BE2C (cell line): ENCODE results near the gene MAP7D3.
A peak's percentile ranks its signal among the peaks of the same experiment; 100 is the strongest.

Experiments
- DNase-seq: peaks from one replicate; pipeline ENCODE4 v3.0.0-alpha.2; 2020
- H3K27me3 ChIP-seq: fragments of 250-450 bp; sonication (Bioruptor Pico); 2 replicates; pipeline ENCODE4 v1.5.1; 2020; ENCODE audit warnings: mild to moderate bottlenecking
- H3K36me3 ChIP-seq: fragments of 250-450 bp; sonication (Bioruptor Pico); 2 replicates; pipeline ENCODE4 v1.5.1; 2020; ENCODE audit warnings: mild to moderate bottlenecking
- H3K4me1 ChIP-seq: fragments of 250-450 bp; sonication (Bioruptor Pico); 2 replicates; pipeline ENCODE4 v1.5.1; 2020
- H3K4me3 ChIP-seq: 2 replicates; pipeline ENCODE4 v1.5.1; 2011; ENCODE audit warnings: low read depth, low read length
- H3K9me3 ChIP-seq: fragments of 250-450 bp; sonication (Bioruptor Pico); 2 replicates; pipeline ENCODE4 v1.5.1; 2020
- CTCF ChIP-seq: IDR thresholded peaks from 2 replicates; pipeline ENCODE4 v1.5.1; 2012; ENCODE audit warnings: mild to moderate bottlenecking, low read depth, low read length

Gene MAP7D3

GRCh38 chrX:136204571-136204970 lies 46.6 kb downstream of the MAP7D3 start:
- no peak for TF ChIP-seq CTCF
- H3K27me3 ChIP-seq = no peaks in the 10 kb centered on the region

GRCh38 chrX:136203951-136204350 lies 47.2 kb downstream of the MAP7D3 start:
- Histone ChIP-seq H3K36me3 (peaks cover 5% of the 10 kb centered on the region), H3K4me1 (no peaks in the 10 kb centered on the region), H3K4me3 (no peak overlapping the region), H3K27me3 (no peaks in the 10 kb centered on the region), H3K9me3 (no peaks in the 10 kb centered on the region)
- TF ChIP-seq CTCF = no peak
- DNase-seq = no peak

More at GRCh38 chrX:136204571-136204970, 46.6 kb downstream of the MAP7D3 start:
- Histone ChIP-seq H3K4me1 (no peaks in the 10 kb centered on the region), H3K4me3 (no peak overlapping the region), H3K36me3 (peaks cover 5% of the 10 kb centered on the region), H3K9me3 (no peaks in the 10 kb centered on the region)
- DNase-seq = no peak

GRCh38 chrX:136203438-136203837 lies 47.8 kb downstream of the MAP7D3 start:
- H3K36me3 ChIP-seq = peaks cover 5% of the 10 kb centered on the region
- H3K4me3 ChIP-seq = no peak overlapping the region
- DNase-seq = no peak
- no peaks in the 10 kb centered on the region for H3K9me3 ChIP-seq
- no peak for TF ChIP-seq CTCF
- H3K27me3 ChIP-seq = no peaks in the 10 kb centered on the region
- H3K4me1 ChIP-seq = no peaks in the 10 kb centered on the region

GRCh38 chrX:136202889-136203288 lies 48.3 kb downstream of the MAP7D3 start:
- H3K4me3 ChIP-seq = no peak overlapping the region

GRCh38 chrX:136201601-136202000 lies 49.6 kb downstream of the MAP7D3 start:
- Histone ChIP-seq H3K9me3 (no peaks in the 10 kb centered on the region), H3K36me3 (no peaks in the 10 kb centered on the region), H3K27me3 (no peaks in the 10 kb centered on the region), H3K4me1 (no peaks in the 10 kb centered on the region), H3K4me3 (no peak overlapping the region)
- no peak for TF ChIP-seq CTCF
- DNase-seq = no peak

More at GRCh38 chrX:136202889-136203288, 48.3 kb downstream of the MAP7D3 start:
- Histone ChIP-seq H3K36me3 (peaks cover under 1% of the 10 kb centered on the region), H3K27me3 (no peaks in the 10 kb centered on the region), H3K9me3 (no peaks in the 10 kb centered on the region), H3K4me1 (no peaks in the 10 kb centered on the region)
- no peak for DNase-seq
- no peak for TF ChIP-seq CTCF

GRCh38 chrX:136200466-136200865 lies 50.7 kb downstream of the MAP7D3 start:
- H3K27me3 ChIP-seq = no peaks in the 10 kb centered on the region
- TF ChIP-seq CTCF = peak; percentile 47
- H3K4me3 ChIP-seq = no peak overlapping the region
- no peak for DNase-seq
- H3K4me1 ChIP-seq = no peaks in the 10 kb centered on the region
- H3K36me3 ChIP-seq = no peaks in the 10 kb centered on the region
- H3K9me3 ChIP-seq = no peaks in the 10 kb centered on the region
